Gastroesophageal sphincter (tissue), 4 donors: ENCODE measurements around the gene ZNF333. TPM values are rescaled to one million over a fixed set of nuclear protein-coding genes. Genes with fewer than 3 reads are reported as not detected.
"Not testable (repeated sequence)": the region's sequence is repeated elsewhere in the genome, so short reads cannot be mapped to it uniquely, and the experiment has no call there.

Experiments
- ATAC-seq: fragments of 150-250 bp; one replicate; pipeline ENCODE4 v1.9.1; 2016; ENCODE audit warnings: mild to moderate bottlenecking, moderate library complexity
- H3K27ac ChIP-seq, 4 donors: fragments of 200-600 bp; sonication (generic) in 3 of 4; 1 replicate in 3 of 4; 2 replicates in 1 of 4; pipeline ENCODE4 v1.5.1; 2016 to 2019
- H3K27me3 ChIP-seq: fragments of 200-600 bp; sonication (generic); one replicate; pipeline ENCODE4 v1.5.1; 2019
- H3K36me3 ChIP-seq, 2 donors: fragments of 200-600 bp; sonication (generic); one replicate each; pipeline ENCODE4 v1.5.1; 2019; ENCODE audit warnings: control low read depth in 1 of 2
- H3K4me1 ChIP-seq, 3 donors: fragments of 200-600 bp; sonication (generic); 1 replicate in 2 of 3; 2 replicates in 1 of 3; pipeline ENCODE4 v1.5.1; 2016 to 2019; ENCODE audit warnings: control low read depth in 2 of 3
- H3K4me3 ChIP-seq, 2 donors: fragments of 200-600 bp; sonication (generic); one replicate each; pipeline ENCODE4 v1.5.1; 2019; ENCODE audit warnings: mild to moderate bottlenecking in 1 of 2, moderate library complexity in 1 of 2
- H3K9me3 ChIP-seq, 3 donors: fragments of 200-600 bp; sonication (generic); one replicate each; pipeline ENCODE4 v1.5.1; 2017 to 2019; ENCODE audit warnings: control low read depth in 2 of 3
- CTCF ChIP-seq, 4 experiments: fragments of 200-600 bp in 2 of 4; fragments of 450-650 bp in 2 of 4; sonication (generic) in 1 of 4; IDR thresholded peaks; one replicate each; pipeline ENCODE4 v1.5.1; 2017 to 2019; ENCODE audit warnings: antibody characterized with exemption in 4 of 4, mild to moderate bottlenecking in 2 of 4, moderate library complexity in 2 of 4
- EP300 ChIP-seq: sonication (generic); formaldehyde crosslinking; IDR thresholded peaks from one replicate; pipeline ENCODE4 v1.6.1; 2017; ENCODE audit warnings: antibody characterized with exemption, mild to moderate bottlenecking
- POLR2A ChIP-seq, 2 donors: fragments of 450-650 bp; IDR thresholded peaks; one replicate each; pipeline ENCODE4 v1.6.1; 2017; ENCODE audit warnings: antibody characterized with exemption in 2 of 2, mild to moderate bottlenecking in 2 of 2, moderate library complexity in 1 of 2
- POLR2AphosphoS5 ChIP-seq: sonication (generic); formaldehyde crosslinking; IDR thresholded peaks from one replicate; pipeline ENCODE4 v1.6.1; 2017; ENCODE audit warnings: antibody characterized with exemption
- WGBS, 2 donors: methylation state at CpG; one replicate each; pipeline ENCODE4 v1.1.5; 2018; ENCODE audit warnings: low coverage in 1 of 2; 5-methylcytosine and 5-hydroxymethylcytosine counted together
- total RNA-seq, 4 donors: library from RNA; depleted of rRNA; stranded (reverse); fragments of >200 nt; gene quantifications; one replicate each; pipeline ENCODE4 v1.1.0, GENCODE V29; 2016

The ZNF333 gene
- total RNA-seq, 4 donors from 2014 or later, result 22.6 to 35.6 (median 28.1) TPM

GRCh38 chr19:14762111-14762510 is 72.3 kb downstream of the ZNF333 start:
- Histone ChIP-seq H3K27me3 (peaks cover 48% of the 10 kb centered on the region), H3K4me1 (no peaks in the 10 kb centered on the region), H3K9me3 (peaks cover 0 to 19% (median 0%) of the 10 kb centered on the region in 3 donors), H3K36me3 (no peaks in the 10 kb centered on the region), H3K4me3 (no peak overlapping the region), H3K27ac (no peak overlapping the region)
- WGBS, 2 donors, result 75 to 80% methylated on average over 2 of the region's 2 CpGs
- TF ChIP-seq POLR2A (IDR thresholded peaks at IDR 0.05), result no peak
- no peak for TF ChIP-seq EP300
- TF ChIP-seq POLR2AphosphoS5, result no peak
- no peak for TF ChIP-seq CTCF (IDR thresholded peaks at IDR 0.05)
- ATAC-seq, result no peak

GRCh38 chr19:14763497-14764145 is 73.8 kb downstream of the ZNF333 start:
- peaks cover 0 to 18% (median 0%) of the 10 kb centered on the region in 3 donors for H3K9me3 ChIP-seq
- no peak overlapping the region for H3K27ac ChIP-seq
- no peak overlapping the region for H3K4me3 ChIP-seq
- no peaks in the 10 kb centered on the region for H3K36me3 ChIP-seq
- peaks cover 53% of the 10 kb centered on the region for H3K27me3 ChIP-seq
- TF ChIP-seq EP300, result no peak
- no peak for TF ChIP-seq POLR2A (IDR thresholded peaks at IDR 0.05)
- TF ChIP-seq POLR2AphosphoS5, result no peak
- TF ChIP-seq CTCF (IDR thresholded peaks at IDR 0.05), result no peak
- ATAC-seq, result no peak
- no peaks in the 10 kb centered on the region for H3K4me1 ChIP-seq
- 63 to 71% methylated on average over 2 to 3 of the region's 4 CpGs for whole genome bisulfite sequencing, 2 donors

- TF ChIP-seq POLR2AphosphoS5 (no peak), EP300 (no peak), POLR2A (IDR thresholded peaks at IDR 0.05) (no peak), CTCF (IDR thresholded peaks at IDR 0.05) (no peak)
- peaks cover 0 to 18% (median 0%) of the 10 kb centered on the region in 3 donors for H3K9me3 ChIP-seq
- no peak overlapping the region for H3K27ac ChIP-seq
- peaks cover 52% of the 10 kb centered on the region for H3K27me3 ChIP-seq
- H3K4me3 ChIP-seq, result no peak overlapping the region
- WGBS, 2 donors, result 60% methylated on average over 1 of the region's 9 CpGs; no CpG with 5 or more reads in 1 of the 2 donors
- ATAC-seq, result no peak
- no peaks in the 10 kb centered on the region for H3K36me3 ChIP-seq
- no peaks in the 10 kb centered on the region for H3K4me1 ChIP-seq
Measured at GRCh38 chr19:14764401-14764800, 74.6 kb downstream of the ZNF333 start.

- H3K4me1 ChIP-seq, H3K4me3 ChIP-seq, H3K27ac ChIP-seq, ATAC-seq, H3K9me3 ChIP-seq, H3K36me3 ChIP-seq: not testable (repeated sequence)
- 90% methylated on average over 2 of the region's 18 CpGs; no CpG with 5 or more reads in 1 of the 2 donors for WGBS, 2 donors
- peaks cover 41% of the 10 kb centered on the region for H3K27me3 ChIP-seq
Measured at GRCh38 chr19:14765403-14765802, 75.6 kb downstream of the ZNF333 start.

GRCh38 chr19:14765841-14766240 is 76.0 kb downstream of the ZNF333 start:
- not testable (repeated sequence) for ATAC-seq, H3K4me3 ChIP-seq, H3K36me3 ChIP-seq, H3K9me3 ChIP-seq, H3K4me1 ChIP-seq, H3K27ac ChIP-seq
- 63% methylated on average over 2 of the region's 15 CpGs; no CpG with 5 or more reads in 1 of the 2 donors for WGBS, 2 donors
- H3K27me3 ChIP-seq, result peaks cover 37% of the 10 kb centered on the region

- H3K9me3 ChIP-seq, result no peaks in the 10 kb centered on the region
- H3K4me3 ChIP-seq, result no peak overlapping the region
- no peaks in the 10 kb centered on the region for H3K36me3 ChIP-seq
- H3K4me1 ChIP-seq, result no peaks in the 10 kb centered on the region
- H3K27me3 ChIP-seq, result peaks cover 44% of the 10 kb centered on the region
- no peak for ATAC-seq
- H3K27ac ChIP-seq, result no peak overlapping the region
- no peak for TF ChIP-seq CTCF (IDR thresholded peaks at IDR 0.05)
- no peak for TF ChIP-seq POLR2A (IDR thresholded peaks at IDR 0.05)
- no peak for TF ChIP-seq EP300
- TF ChIP-seq POLR2AphosphoS5, result no peak
- WGBS, 2 donors, result 84% methylated on average over 2 of the region's 2 CpGs; no CpG with 5 or more reads in 1 of the 2 donors
Measured at GRCh38 chr19:14767466-14767971, 77.7 kb downstream of the ZNF333 start.
